Measurements from ENCODE around the gene ENTHD1. TPM values are rescaled to one million over a fixed set of nuclear protein-coding genes. Genes with fewer than 3 reads are reported as not detected.

The ENTHD1 gene
- total and polyA plus RNA-seq, 8 donors, result 0.16 TPM; not detected in 7

DNA sequence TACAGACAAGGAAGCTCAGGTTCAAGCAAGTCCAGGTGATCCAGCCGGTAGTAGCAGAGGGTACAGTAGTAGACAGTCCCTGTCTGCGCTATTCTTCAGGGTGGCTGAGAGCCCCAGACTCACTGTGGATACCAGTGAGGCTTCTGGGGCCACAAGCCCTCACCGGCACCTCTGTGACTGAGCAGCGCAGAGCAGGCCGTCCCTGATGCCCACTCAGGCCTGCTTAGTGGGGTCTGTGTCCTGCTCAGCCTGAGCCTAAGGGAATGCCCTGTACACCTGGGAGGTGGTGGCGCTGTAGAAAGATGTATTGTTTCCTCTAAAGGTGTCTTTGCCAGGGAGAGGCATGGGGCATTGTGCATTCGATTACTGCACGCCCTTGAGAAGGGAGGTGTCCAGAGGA lies 179.2 kb downstream of the ENTHD1 start:
- Histone ChIP-seq H3K4me3 (no peak overlapping the region), H3K27ac (no peak overlapping the region), H3K4me1 (no peaks in the 10 kb centered on the region), H3K9me3 (no peaks in the 10 kb centered on the region), H3K36me3 (no peaks in the 10 kb centered on the region), H3K27me3 (peaks cover 0 to 55% of the 10 kb centered on the region in 2 donors)
- intact Hi-C loops (cut with DNase I), result no loop called here
- ATAC-seq, result no peak
- DNase-seq, result no peak
- TF ChIP-seq, protein P1, sequence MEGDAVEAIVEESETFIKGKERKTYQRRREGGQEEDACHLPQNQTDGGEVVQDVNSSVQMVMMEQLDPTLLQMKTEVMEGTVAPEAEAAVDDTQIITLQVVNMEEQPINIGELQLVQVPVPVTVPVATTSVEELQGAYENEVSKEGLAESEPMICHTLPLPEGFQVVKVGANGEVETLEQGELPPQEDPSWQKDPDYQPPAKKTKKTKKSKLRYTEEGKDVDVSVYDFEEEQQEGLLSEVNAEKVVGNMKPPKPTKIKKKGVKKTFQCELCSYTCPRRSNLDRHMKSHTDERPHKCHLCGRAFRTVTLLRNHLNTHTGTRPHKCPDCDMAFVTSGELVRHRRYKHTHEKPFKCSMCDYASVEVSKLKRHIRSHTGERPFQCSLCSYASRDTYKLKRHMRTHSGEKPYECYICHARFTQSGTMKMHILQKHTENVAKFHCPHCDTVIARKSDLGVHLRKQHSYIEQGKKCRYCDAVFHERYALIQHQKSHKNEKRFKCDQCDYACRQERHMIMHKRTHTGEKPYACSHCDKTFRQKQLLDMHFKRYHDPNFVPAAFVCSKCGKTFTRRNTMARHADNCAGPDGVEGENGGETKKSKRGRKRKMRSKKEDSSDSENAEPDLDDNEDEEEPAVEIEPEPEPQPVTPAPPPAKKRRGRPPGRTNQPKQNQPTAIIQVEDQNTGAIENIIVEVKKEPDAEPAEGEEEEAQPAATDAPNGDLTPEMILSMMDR (IDR thresholded peaks at IDR 0.05), result no peak

DNA sequence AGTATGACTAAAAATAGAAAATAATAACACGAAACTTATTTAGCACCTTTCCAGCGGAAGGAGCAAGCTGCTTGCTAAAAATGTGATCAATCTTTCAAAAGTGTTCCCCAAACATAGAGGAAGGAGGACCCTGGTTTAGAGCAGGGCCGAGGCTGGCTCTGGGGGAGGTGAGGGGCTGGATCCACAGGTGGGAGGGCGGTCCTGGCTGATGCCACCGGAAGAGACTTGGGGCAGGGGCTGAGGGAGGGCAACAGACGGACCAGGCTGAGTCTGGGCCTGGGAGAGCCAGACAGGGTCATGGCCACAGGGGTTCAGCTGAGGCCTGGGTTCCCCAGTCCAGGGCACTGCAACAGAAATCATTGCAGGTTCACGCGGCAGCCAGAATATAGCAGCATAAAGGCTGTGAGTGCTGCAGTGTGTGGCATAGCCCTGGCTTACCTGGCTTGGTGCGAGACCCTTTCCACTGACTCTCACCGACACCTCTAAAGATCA lies 179.7 kb downstream of the ENTHD1 start:
- intact Hi-C loops (cut with DNase I), result no loop called here
- H3K27ac ChIP-seq, result no peak overlapping the region
- DNase-seq, result no peak

DNA sequence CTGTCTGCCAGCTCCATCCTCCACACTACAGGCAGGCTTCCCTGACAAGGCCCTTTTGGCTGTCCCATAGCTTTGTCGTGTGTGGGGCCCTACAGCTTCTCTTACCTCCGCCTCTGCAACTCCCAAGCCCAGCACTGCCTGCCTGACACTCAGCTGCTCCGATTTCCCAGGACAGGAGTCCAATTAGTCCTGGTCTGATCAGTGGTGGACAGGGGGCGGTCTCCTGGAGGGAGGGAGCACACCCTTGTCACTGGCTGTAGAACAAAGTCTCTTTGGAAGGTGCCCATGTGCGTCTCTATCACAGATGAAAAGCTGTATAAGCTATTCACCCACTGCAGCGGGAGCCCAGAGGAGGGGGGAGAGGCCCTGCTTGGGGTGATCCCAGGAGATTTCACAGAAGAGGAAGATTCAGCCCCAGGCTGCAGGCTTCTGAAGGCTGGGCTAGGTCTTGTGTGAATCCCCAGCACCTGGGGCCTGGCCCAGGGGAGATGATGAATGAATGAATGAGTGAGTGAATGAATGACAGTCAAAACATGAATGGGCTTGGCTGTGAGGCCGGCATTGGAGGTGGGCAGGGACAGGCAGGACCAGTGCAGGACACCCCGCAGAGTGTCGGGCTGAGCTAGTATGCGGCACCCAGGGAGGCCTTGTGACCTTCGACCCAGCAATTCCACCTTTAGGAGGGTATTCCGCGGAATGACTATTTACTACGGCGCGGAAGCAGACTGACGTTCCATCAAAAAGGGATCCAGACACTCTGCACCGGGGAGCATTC lies 180.6 kb downstream of the ENTHD1 start:
- Histone ChIP-seq H3K27me3 (peaks cover 0 to 62% of the 10 kb centered on the region in 2 donors), H3K9me3 (no peaks in the 10 kb centered on the region), H3K27ac (no peak overlapping the region), H3K4me3 (no peak overlapping the region), H3K4me1 (no peaks in the 10 kb centered on the region), H3K36me3 (no peaks in the 10 kb centered on the region)
- ATAC-seq (no peak), DNase-seq (no peak)
- intact Hi-C loops (cut with DNase I), result no loop called here
- TF ChIP-seq, protein P1 (IDR thresholded peaks at IDR 0.05), result no peak

More for the DNA sequence above, 179.7 kb downstream of the ENTHD1 start:
- H3K27me3 ChIP-seq, result peaks cover 0 to 55% of the 10 kb centered on the region in 2 donors
- no peaks in the 10 kb centered on the region for H3K9me3 ChIP-seq
- H3K36me3 ChIP-seq, result no peaks in the 10 kb centered on the region
- H3K4me1 ChIP-seq, result no peaks in the 10 kb centered on the region
- ATAC-seq, result no peak
- no peak overlapping the region for H3K4me3 ChIP-seq
- TF ChIP-seq, protein P1 (IDR thresholded peaks at IDR 0.05), result no peak

DNA sequence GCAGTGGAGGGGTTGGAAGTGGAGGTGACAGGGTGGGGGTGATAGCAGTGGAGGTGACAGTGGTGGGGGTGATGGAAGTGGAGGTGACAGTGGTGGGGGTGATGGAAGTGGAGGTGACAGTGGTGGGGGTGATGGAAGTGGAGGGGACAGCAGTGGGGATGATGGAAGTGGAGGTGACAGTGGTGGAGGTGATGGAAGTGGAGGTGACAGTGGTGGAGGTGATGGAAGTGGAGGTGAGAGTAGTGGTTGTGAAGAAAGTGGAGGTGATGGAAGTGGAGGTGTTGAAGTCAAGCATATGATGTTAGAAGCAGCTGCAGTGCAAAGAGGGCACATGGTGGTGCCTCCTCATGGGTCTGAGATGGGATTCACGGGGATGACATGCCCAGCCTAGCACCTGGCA lies 181.5 kb downstream of the ENTHD1 start:
- H3K4me3 ChIP-seq, result no peak overlapping the region
- no peaks in the 10 kb centered on the region for H3K36me3 ChIP-seq

More for the DNA sequence above, 181.5 kb downstream of the ENTHD1 start:
- H3K9me3 ChIP-seq, result no peaks in the 10 kb centered on the region
- H3K27ac ChIP-seq, result no peak overlapping the region
- TF ChIP-seq, protein P1 (IDR thresholded peaks at IDR 0.05), result no peak
- intact Hi-C loops (cut with DNase I), result no loop called here
- H3K4me1 ChIP-seq, result no peaks in the 10 kb centered on the region
- ATAC-seq (no peak), DNase-seq (no peak)
- peaks cover 0 to 66% of the 10 kb centered on the region in 2 donors for H3K27me3 ChIP-seq
